H1 (cell line): ENCODE data around the gene ESR1. TPM values are rescaled to one million over a fixed set of nuclear protein-coding genes. Genes with fewer than 3 reads are reported as not detected.

Experiments
- CTCF ChIA-PET: fragments of 300-600 bp; sonication (Branson Sonifier 250); formaldehyde crosslinking; loops from one replicate; lab custom pipeline; 2021; ENCODE audit not compliant: partially characterized antibody; lab: Charles Lee
- POLR2A ChIA-PET: fragments of 300-600 bp; sonication (Branson Sonifier 250); formaldehyde crosslinking; loops from one replicate; lab custom pipeline; 2021; ENCODE audit warnings: inconsistent platforms; ENCODE audit not compliant: partially characterized antibody; lab: Charles Lee
- DNase-seq, 2 experiments: peaks; one replicate each; pipeline versions ENCODE4 v3.0.0 to v3.0.0-alpha.2; 2010 to 2022; ENCODE audit warnings: low spot score in 2 of 2, low read depth in 1 of 2, mixed read lengths in 1 of 2
- FAIRE-seq: peaks from 2 replicates; lab custom pipeline; 2011; peaks lifted over from hg19 to GRCh38; lab: Jason Lieb, UNC
- H2AFZ ChIP-seq: 2 replicates; pipeline ENCODE4 v1.8.1; 2012; ENCODE audit warnings: low read length, inconsistent platforms
- H2AK5ac ChIP-seq: 2 replicates; pipeline ENCODE4 v1.6.1; 2013; ENCODE audit warnings: low read depth, low read length
- H2BK120ac ChIP-seq: replicated peaks from 2 replicates; pipeline ENCODE3; 2013; ENCODE audit warnings: low read depth, low read length, inconsistent platforms
- H2BK12ac ChIP-seq: 2 replicates; pipeline ENCODE4 v1.6.1; 2013; ENCODE audit warnings: low read depth, low read length
- H2BK15ac ChIP-seq: 2 replicates; pipeline ENCODE4 v1.6.1; 2013; ENCODE audit warnings: low read length
- H2BK20ac ChIP-seq: 2 replicates; pipeline ENCODE4 v1.6.1; 2013; ENCODE audit warnings: low read length
- H2BK5ac ChIP-seq: 2 replicates; pipeline ENCODE4 v1.6.1; 2013; ENCODE audit warnings: low read depth, low read length
- H3K14ac ChIP-seq: 2 replicates; pipeline ENCODE4 v1.6.1; 2013; ENCODE audit warnings: inconsistent platforms; ENCODE audit not compliant: insufficient read length
- H3K18ac ChIP-seq: 2 replicates; pipeline ENCODE4 v1.6.1; 2013; ENCODE audit warnings: low read length; ENCODE audit errors: extremely low read depth
- H3K23ac ChIP-seq: 2 replicates; pipeline ENCODE4 v1.6.1; 2013; ENCODE audit warnings: inconsistent platforms; ENCODE audit not compliant: insufficient read length
- H3K23me2 ChIP-seq: 2 replicates; pipeline ENCODE4 v1.6.1; 2013; ENCODE audit warnings: low read depth, low read length
- H3K27ac ChIP-seq: 2 replicates; pipeline ENCODE4 v1.6.1; 2011; ENCODE audit warnings: low read depth, low read length, inconsistent platforms
- H3K27me3 ChIP-seq, 4 experiments: replicated peaks in 1 of 4; 1 replicate in 1 of 4; 2 replicates in 3 of 4; pipeline versions ENCODE4 v1.6.1 to v1.8.1; 2011 to 2013; ENCODE audit warnings: low read length in 3 of 4, mild to moderate bottlenecking in 3 of 4, inconsistent platforms in 2 of 4, mixed read lengths in 2 of 4, moderate library complexity in 1 of 4; ENCODE audit not compliant: control insufficient read depth in 3 of 4, insufficient read depth in 3 of 4; ENCODE audit errors: extremely low read depth in 1 of 4
- H3K36me3 ChIP-seq, 4 experiments: 2 replicates each; pipeline versions ENCODE4 v1.6.1 to v1.8.1; 2011 to 2013; ENCODE audit warnings: mild to moderate bottlenecking in 4 of 4, low read length in 3 of 4, moderate library complexity in 2 of 4, control low read depth in 1 of 4, inconsistent platforms in 1 of 4; ENCODE audit not compliant: insufficient read depth in 4 of 4, control insufficient read depth in 2 of 4
- H3K4ac ChIP-seq: replicated peaks from 2 replicates; pipeline ENCODE3; 2013; ENCODE audit warnings: low read length, low read depth, mixed read lengths, inconsistent platforms; ENCODE audit not compliant: insufficient read length
- H3K4me1 ChIP-seq, 4 experiments: replicated peaks in 1 of 4; 1 replicate in 1 of 4; 2 replicates in 3 of 4; pipeline versions ENCODE4 v1.6.1 to v1.8.1; 2011 to 2013; ENCODE audit warnings: low read length in 3 of 4, inconsistent platforms in 2 of 4, mixed read lengths in 1 of 4; ENCODE audit not compliant: insufficient read depth in 4 of 4, control insufficient read depth in 3 of 4
- H3K4me2 ChIP-seq, 2 experiments: 2 replicates each; pipeline versions ENCODE4 v1.6.1 to v1.8.1; 2011 to 2013; ENCODE audit warnings: low read depth in 2 of 2, low read length in 2 of 2, control low read depth in 1 of 2, inconsistent platforms in 1 of 2, mild to moderate bottlenecking in 1 of 2; ENCODE audit not compliant: insufficient read depth in 1 of 2
- H3K4me3 ChIP-seq, 4 experiments: fragments of 200-600, 300-600 bp in 1 of 4; sonication (generic), shearing (Covaris generic), sonication (Bioruptor Twin) in 1 of 4; 2 replicates each; pipeline versions ENCODE4 v1.5.1 to v1.8.1; 2011 to 2016; ENCODE audit warnings: low read length in 4 of 4, low read depth in 3 of 4, control low read depth in 2 of 4, inconsistent platforms in 2 of 4, mild to moderate bottlenecking in 2 of 4, mixed read lengths in 1 of 4, moderate library complexity in 1 of 4; ENCODE audit not compliant: insufficient read depth in 2 of 4; ENCODE audit errors: extremely low read depth in 1 of 4
- H3K56ac ChIP-seq: replicated peaks from 2 replicates; pipeline ENCODE3; 2013; ENCODE audit warnings: low read depth, mild to moderate bottlenecking, mixed read lengths, low read length, inconsistent platforms; ENCODE audit not compliant: insufficient read length
- H3K79me1 ChIP-seq: 2 replicates; pipeline ENCODE4 v1.6.1; 2013; ENCODE audit warnings: low read depth, low read length, control low read depth
- H3K79me2 ChIP-seq, 2 experiments: 2 replicates each; pipeline versions ENCODE4 v1.6.1 to v1.8.1; 2012 to 2013; ENCODE audit warnings: low read length in 2 of 2, mild to moderate bottlenecking in 2 of 2, inconsistent platforms in 1 of 2; ENCODE audit not compliant: insufficient read depth in 2 of 2, control insufficient read depth in 1 of 2
- H3K9ac ChIP-seq, 4 experiments: replicated peaks in 1 of 4; 1 replicate in 1 of 4; 2 replicates in 3 of 4; pipeline versions ENCODE4 v1.6.1 to v1.8.1; 2011 to 2013; ENCODE audit warnings: low read depth in 3 of 4, low read length in 3 of 4, control low read depth in 2 of 4, mild to moderate bottlenecking in 2 of 4, moderate library complexity in 2 of 4, inconsistent platforms in 1 of 4; ENCODE audit errors: extremely low read depth in 1 of 4
- H3K9me3 ChIP-seq, 2 experiments: 2 replicates each; pipeline versions ENCODE4 v1.6.1 to v1.8.1; 2012 to 2013; ENCODE audit warnings: mild to moderate bottlenecking in 2 of 2, moderate library complexity in 2 of 2, control low read depth in 1 of 2, inconsistent platforms in 1 of 2, low read depth in 1 of 2, low read length in 1 of 2, mixed read lengths in 1 of 2; ENCODE audit not compliant: insufficient read depth in 2 of 2
- H4K20me1 ChIP-seq, 2 experiments: replicated peaks in 1 of 2; 2 replicates each; pipeline versions ENCODE3 to v1.8.1; 2011 to 2013; ENCODE audit warnings: inconsistent platforms in 2 of 2, low read length in 2 of 2, mild to moderate bottlenecking in 1 of 2; ENCODE audit not compliant: insufficient read depth in 2 of 2, control insufficient read depth in 1 of 2
- H4K5ac ChIP-seq: 2 replicates; pipeline ENCODE4 v1.6.1; 2013; ENCODE audit warnings: low read length, low read depth, mixed read lengths, inconsistent platforms; ENCODE audit not compliant: insufficient read length
- H4K8ac ChIP-seq: 2 replicates; pipeline ENCODE4 v1.8.0; 2013; ENCODE audit warnings: mild to moderate bottlenecking, moderate library complexity, low read length, inconsistent platforms; ENCODE audit not compliant: insufficient read depth; ENCODE audit errors: extremely low read depth
- H4K91ac ChIP-seq: replicated peaks from 2 replicates; pipeline ENCODE3; 2013; ENCODE audit warnings: low read length, mixed read lengths, inconsistent platforms; ENCODE audit not compliant: insufficient read length
- BCL11A ChIP-seq, 2 experiments: IDR thresholded peaks; one replicate each; pipeline ENCODE4 v1.6.1; 2011; ENCODE audit warnings: low read depth in 2 of 2, low read length in 2 of 2, mild to moderate bottlenecking in 2 of 2
- CTCF ChIP-seq, 3 experiments: IDR thresholded peaks; 1 replicate in 2 of 3; 2 replicates in 1 of 3; pipeline versions ENCODE4 v1.5.1 to v1.6.1; 2011; ENCODE audit warnings: low read length in 3 of 3, mild to moderate bottlenecking in 3 of 3, inconsistent platforms in 2 of 3, low read depth in 1 of 3, moderate library complexity in 1 of 3; ENCODE audit not compliant: insufficient read depth in 1 of 3; ENCODE audit errors: control extremely low read depth in 1 of 3
- EP300 ChIP-seq, 2 experiments: IDR thresholded peaks; 1 replicate in 1 of 2; 2 replicates in 1 of 2; pipeline ENCODE4 v1.6.1; 2011 to 2012; ENCODE audit warnings: low read depth in 2 of 2, low read length in 2 of 2, mild to moderate bottlenecking in 2 of 2, borderline replicate concordance in 1 of 2, inconsistent platforms in 1 of 2, moderate library complexity in 1 of 2
- FOSL1 ChIP-seq: IDR thresholded peaks from 2 replicates; pipeline ENCODE4 v1.6.1; 2011; ENCODE audit warnings: mild to moderate bottlenecking, low read depth, low read length, moderate library complexity; ENCODE audit not compliant: insufficient read depth
- GABPA ChIP-seq: IDR thresholded peaks from 2 replicates; pipeline ENCODE4 v1.6.1; 2011; ENCODE audit warnings: mild to moderate bottlenecking, low read length, moderate library complexity, borderline replicate concordance; ENCODE audit not compliant: insufficient read depth
- POLR2A ChIP-seq, 2 experiments: IDR thresholded peaks; 1 replicate in 1 of 2; 2 replicates in 1 of 2; pipeline ENCODE4 v1.6.1; 2011; ENCODE audit warnings: low read depth in 2 of 2, low read length in 2 of 2, mild to moderate bottlenecking in 2 of 2; ENCODE audit errors: control extremely low read depth in 1 of 2
- RAD21 ChIP-seq, 2 experiments: IDR thresholded peaks in 1 of 2; conservative IDR thresholded peaks in 1 of 2; 2 replicates each; pipeline ENCODE4 v1.6.1; 2011; ENCODE audit warnings: low read depth in 2 of 2, low read length in 2 of 2, improper control_type of control experiment in 1 of 2, inconsistent platforms in 1 of 2, mild to moderate bottlenecking in 1 of 2, moderate library complexity in 1 of 2
- RNF2 ChIP-seq: fragments of 200-900, 300-1000 bp; sonication (generic); IDR thresholded peaks from 2 replicates; pipeline ENCODE4 v1.7.1; 2016; ENCODE audit warnings: borderline replicate concordance, low read depth, mild to moderate bottlenecking, antibody characterized with exemption, low read length; ENCODE audit not compliant: poor library complexity, severe bottlenecking; ENCODE audit errors: missing control alignments
- WGBS, 2 experiments: shearing (Covaris generic) in 1 of 2; methylation state at CpG; one replicate each; pipeline versions ENCODE4 v1.1.6 to v1.1.7; 2013 to 2015; ENCODE audit warnings: low lambda C conversion rate in 2 of 2, mixed read lengths in 2 of 2, inconsistent platforms in 1 of 2, low coverage in 1 of 2, missing lambda C conversion rate in 1 of 2; ENCODE audit not compliant: insufficient replicate concordance in 2 of 2, insufficient coverage in 1 of 2, insufficient read length in 1 of 2; ENCODE audit errors: extremely low coverage in 1 of 2, missing lambda C conversion rate in 1 of 2; 5-methylcytosine and 5-hydroxymethylcytosine counted together
- polyA plus RNA-seq, 7 experiments: library from polyadenylated mRNA; depleted of rRNA in 3 of 7; stranded (reverse) in 5 of 7; unstranded in 2 of 7; fragments of >200 nt in 5 of 7; fragments of 200-250 nt in 2 of 7; gene quantifications; 1 replicate in 5 of 7; 2 replicates in 1 of 7; 4 replicates in 1 of 7; pipeline versions ENCODE4 v1.2.1 to v1.2.3, GENCODE V29; 2011 to 2013; ENCODE audit warnings: missing spikeins in 2 of 7, mixed read lengths in 2 of 7
- total RNA-seq: library from RNA; stranded (reverse); fragmentation: NEBNext Ultra II Directional; extraction: Animal tissue kit (Norgen Biotek cat#: 25700); gene quantifications from 2 replicates; pipeline ENCODE4 v1.2.1, GENCODE V29; 2021

The ESR1 gene
- total and polyA plus RNA-seq, 2 of the 8 experiments (the other 6 are each of a cell fraction or from before 2014, with no cell fraction given): 0.03 to 0.17 TPM

DNA sequence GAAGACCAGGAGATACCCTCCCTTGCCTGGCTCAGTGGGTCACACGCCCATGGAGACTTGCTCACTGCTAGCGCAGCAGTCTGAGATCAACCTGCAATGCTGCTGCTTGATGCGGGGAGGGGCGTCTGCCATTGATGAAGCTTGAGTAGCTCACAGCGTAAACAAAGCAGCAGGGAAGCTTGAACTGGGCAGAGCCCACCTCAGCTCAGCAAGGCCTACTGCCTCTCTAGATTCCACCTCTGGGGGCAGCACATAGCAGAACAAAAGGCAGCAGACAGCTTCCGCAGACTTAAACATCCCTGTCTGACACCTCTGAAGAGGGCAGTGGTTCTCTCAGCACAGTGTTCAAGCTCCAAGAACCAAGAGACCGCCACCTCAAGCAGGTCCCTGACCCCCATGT, 271.3 kb downstream of the ESR1 start:
- WGBS, 2 experiments: 86% methylated on average over 7 of the region's 7 CpGs; no CpG with 5 or more reads in 1 of the 2 experiments
- Histone ChIP-seq H3K23me2 (no peaks in the 10 kb centered on the region), H3K4me3 (no peak overlapping the region), H3K14ac (no peak overlapping the region), H2BK120ac (no peak overlapping the region), H3K23ac (no peak overlapping the region), H3K9ac (no peak overlapping the region), H2AFZ (no peak overlapping the region), H2AK5ac (no peak overlapping the region), H4K8ac (no peak overlapping the region), H3K79me1 (no peaks in the 10 kb centered on the region), H3K4me1 (0 out of 7 replicates have a peak, but pooled peaks cover 0 to 2% (median 0%) of the 10 kb centered on the region in 4 experiments), H4K20me1 (no peaks in the 10 kb centered on the region), H3K79me2 (no peaks in the 10 kb centered on the region), H3K4me2 (no peak overlapping the region), H3K27me3 (no peaks in the 10 kb centered on the region), H2BK5ac (no peak overlapping the region), H3K27ac (no peak overlapping the region), H2BK20ac (no peak overlapping the region), H2BK15ac (no peak overlapping the region), H4K5ac (no peak overlapping the region), H3K36me3 (no peaks in the 10 kb centered on the region), H3K18ac (no peak overlapping the region; the same call in 1 of the 2 replicates), H3K9me3 (peaks cover 21% of the 10 kb centered on the region in 2 experiments), H4K91ac (no peak overlapping the region), H3K56ac (no peak overlapping the region), H3K4ac (no peak overlapping the region), H2BK12ac (no peak overlapping the region)
- FAIRE-seq (no peak), DNase-seq (peak; percentile 27 to 54)
- ChIA-PET POLR2A (no interaction called here), CTCF (interaction anchor here (0.6 to 1.6 kb wide), 24 partner anchors 9 to 644 kb away, joined by 3 to 19 read pairs (median 3); no protein-coding TSS in a partner anchor)
- TF ChIP-seq POLR2A (IDR thresholded peaks at IDR 0.05; ENCODE audit: control extremely low read depth in 1 of 2, low read depth in 2 of 2, low read length in 2 of 2): no peak
- no peak for TF ChIP-seq FOSL1
- no peak for TF ChIP-seq EP300 (IDR thresholded peaks at IDR 0.05; ENCODE audit: borderline replicate concordance in 1 of 2, low read depth in 2 of 2, low read length in 2 of 2)
- TF ChIP-seq GABPA: no peak
- TF ChIP-seq CTCF (IDR thresholded peaks at IDR 0.05; ENCODE audit: control extremely low read depth in 1 of 3, insufficient read depth in 1 of 3, low read depth in 1 of 3, low read length in 3 of 3): peak; percentile 32 to 64 (median 48)
- TF ChIP-seq RNF2: no peak
- peak; percentile 48 to 53 for TF ChIP-seq RAD21 (IDR thresholded peaks at IDR 0.05 in 1 of 2, conservative IDR thresholded peaks at IDR 0.05 in 1 of 2; ENCODE audit: low read depth in 2 of 2, low read length in 2 of 2)
- no peak for TF ChIP-seq BCL11A (IDR thresholded peaks at IDR 0.05; ENCODE audit: low read depth in 2 of 2, low read length in 2 of 2)
